ENCODE data around the gene RELN. TPM values are rescaled to one million over a fixed set of nuclear protein-coding genes. Genes with fewer than 3 reads are reported as not detected.
"Not testable (repeated sequence)": the region's sequence is repeated elsewhere in the genome, so short reads cannot be mapped to it uniquely, and the experiment has no call there.

The RELN gene
- total RNA-seq (not detected), total RNA-seq (0 to 0.20 (median 0) reads per million in 172 experiments)
- not detected for polyA plus RNA-seq (2013, experiment 1 of 2)
- 0.18 TPM for polyA plus RNA-seq (2013, experiment 2 of 2)

- Histone ChIP-seq H3K4me3 (ENCODE audit: low read length) (no peak within 1 kb of the TSS), H3K27ac (ENCODE audit: low read depth in 1 of 2, low read length in 2 of 2) (no peak within 1 kb of the TSS), H3K36me3 (ENCODE audit: insufficient read depth, low read length) (no peaks in the 10 kb centered on the region), H3K9me3 (ENCODE audit: control insufficient read depth in 1 of 2, insufficient read depth in 1 of 2, low read length in 2 of 2) (peaks cover 0 to 7% of the 10 kb centered on the region in 2 experiments), H3K4me1 (ENCODE audit: insufficient read depth, low read length) (peaks cover 5% of the 10 kb centered on the region), H3K27me3 (ENCODE audit: control insufficient read depth in 1 of 2, insufficient read depth in 2 of 2, low read length in 2 of 2) (peaks cover 26 to 52% of the 10 kb centered on the region in 2 experiments)
- ChIA-PET POLR2A (no interaction called here), CTCF (no interaction called here)
- Mint-ChIP-seq H3K36me3 (ENCODE audit: low read depth) (no peaks in the 10 kb centered on the region), H3K27me3 (peaks cover 60% of the 10 kb centered on the region), H3K4me1 (ENCODE audit: low read depth) (peaks cover 6% of the 10 kb centered on the region), H3K9me3 (no peaks in the 10 kb centered on the region), H3K27ac (no peak within 1 kb of the TSS), H3K4me3 (peak within 1 kb of the TSS; percentile 30)
- TF ChIP-seq CTCF (IDR thresholded peaks at IDR 0.05) = no peak
- DNase-seq (no peak), ATAC-seq (ENCODE audit: poor library complexity) (no peak)
- intact Hi-C loops (cut with DNase I, micrococcal nuclease) = no loop called here
Measured at GRCh38 chr7:103989200-103989784, at the start of gene RELN. RELN (minus strand) TSS chr7:103989658; CDS start chr7:103989356, 302 bp downstream.

GRCh38 chr7:104038136-104038535 lies 48.7 kb upstream of the RELN start:
- CTCF ChIA-PET = no interaction called here
- no peak overlapping the region for H3K4me3 Mint-ChIP-seq
- H3K4me3 ChIP-seq (ENCODE audit: low read length) = no peak overlapping the region
- no peak overlapping the region for H3K27ac ChIP-seq (ENCODE audit: low read depth in 1 of 2, low read length in 2 of 2)
- no peaks in the 10 kb centered on the region for H3K4me1 Mint-ChIP-seq (ENCODE audit: low read depth)
- ATAC-seq (ENCODE audit: poor library complexity) (no peak), DNase-seq (no peak)
- peaks cover 21% of the 10 kb centered on the region for H3K27me3 Mint-ChIP-seq
- peaks cover 5% of the 10 kb centered on the region for H3K9me3 Mint-ChIP-seq
- H3K4me1 ChIP-seq (ENCODE audit: insufficient read depth, low read length) = no peaks in the 10 kb centered on the region
- H3K27ac Mint-ChIP-seq = no peak overlapping the region
- H3K36me3 Mint-ChIP-seq (ENCODE audit: low read depth) = no peaks in the 10 kb centered on the region
- no peaks in the 10 kb centered on the region for H3K36me3 ChIP-seq (ENCODE audit: insufficient read depth, low read length)
- H3K9me3 ChIP-seq (ENCODE audit: control insufficient read depth in 1 of 2, insufficient read depth in 1 of 2, low read length in 2 of 2) = no peaks in the 10 kb centered on the region
- POLR2A ChIA-PET = no interaction called here
- TF ChIP-seq CTCF (IDR thresholded peaks at IDR 0.05) = no peak
- intact Hi-C loops (cut with DNase I, micrococcal nuclease) = no loop called here
- H3K27me3 ChIP-seq (ENCODE audit: control insufficient read depth in 1 of 2, insufficient read depth in 2 of 2, low read length in 2 of 2) = no peaks in the 10 kb centered on the region

- not testable (repeated sequence) for H3K9me3 Mint-ChIP-seq, H3K4me3 Mint-ChIP-seq
Measured at GRCh38 chr7:104036889-104037288, 47.4 kb upstream of the RELN start.

GRCh38 chr7:104035351-104035750 lies 45.9 kb upstream of the RELN start:
- CTCF ChIA-PET = no interaction called here
- Histone ChIP-seq H3K4me3 (ENCODE audit: low read length) (no peak overlapping the region), H3K9me3 (ENCODE audit: control insufficient read depth in 1 of 2, insufficient read depth in 1 of 2, low read length in 2 of 2) (peaks cover 0 to 4% of the 10 kb centered on the region in 2 experiments), H3K36me3 (ENCODE audit: insufficient read depth, low read length) (no peaks in the 10 kb centered on the region), H3K4me1 (ENCODE audit: insufficient read depth, low read length) (no peaks in the 10 kb centered on the region), H3K27me3 (ENCODE audit: control insufficient read depth in 1 of 2, insufficient read depth in 2 of 2, low read length in 2 of 2) (no peaks in the 10 kb centered on the region), H3K27ac (ENCODE audit: low read depth in 1 of 2, low read length in 2 of 2) (no peak overlapping the region)
- TF ChIP-seq CTCF (IDR thresholded peaks at IDR 0.05) = no peak
- intact Hi-C loops (cut with DNase I, micrococcal nuclease) = no loop called here
- H3K27me3 Mint-ChIP-seq = peaks cover 23% of the 10 kb centered on the region
- no peak for DNase-seq
- H3K36me3 Mint-ChIP-seq (ENCODE audit: low read depth) = no peaks in the 10 kb centered on the region
- H3K4me1 Mint-ChIP-seq (ENCODE audit: low read depth) = no peaks in the 10 kb centered on the region
- peaks cover 5% of the 10 kb centered on the region for H3K9me3 Mint-ChIP-seq
- no peak overlapping the region for H3K27ac Mint-ChIP-seq
- H3K4me3 Mint-ChIP-seq = no peak overlapping the region
- no peak for ATAC-seq (ENCODE audit: poor library complexity)
- POLR2A ChIA-PET = no interaction called here

More at GRCh38 chr7:104036889-104037288, 47.4 kb upstream of the RELN start:
- H3K27ac ChIP-seq (ENCODE audit: low read depth in 1 of 2, low read length in 2 of 2); H3K4me3 ChIP-seq (ENCODE audit: low read length); H3K27ac Mint-ChIP-seq; H3K36me3 Mint-ChIP-seq (ENCODE audit: low read depth); H3K27me3 ChIP-seq (ENCODE audit: control insufficient read depth in 1 of 2, insufficient read depth in 2 of 2, low read length in 2 of 2); H3K4me1 Mint-ChIP-seq (ENCODE audit: low read depth); H3K36me3 ChIP-seq (ENCODE audit: insufficient read depth, low read length); POLR2A ChIA-PET; intact Hi-C loops (cut with DNase I, micrococcal nuclease); CTCF ChIA-PET; H3K4me1 ChIP-seq (ENCODE audit: insufficient read depth, low read length); ATAC-seq (ENCODE audit: poor library complexity); DNase-seq; H3K9me3 ChIP-seq (ENCODE audit: control insufficient read depth in 1 of 2, insufficient read depth in 1 of 2, low read length in 2 of 2): not testable (repeated sequence)
- H3K27me3 Mint-ChIP-seq = peaks cover 29% of the 10 kb centered on the region

Measured in CD4-positive, alpha-beta T cell (primary cell).